ACC112 (cell line): ENCODE results near the gene CLASP1.
"Not testable (repeated sequence)": the region's sequence is repeated elsewhere in the genome, so short reads cannot be mapped to it uniquely, and the experiment has no call there.

ENCODE experiments used
- H2AFZ ChIP-seq: fragments of 200-600 bp; sonication (generic); one replicate; pipeline ENCODE4 v1.6.0; 2017; ENCODE audit warnings: antibody characterized with exemption, low read length; ENCODE audit not compliant: unreplicated experiment
- H3K27ac ChIP-seq: fragments of 200-600 bp; sonication (generic); 2 replicates; pipeline ENCODE4 v1.5.1; 2014; ENCODE audit warnings: low read depth, mild to moderate bottlenecking, antibody characterized with exemption, low read length, moderate library complexity
- H3K27me3 ChIP-seq: fragments of 200-600 bp; sonication (generic); 2 replicates; pipeline ENCODE4 v1.6.1; 2014; ENCODE audit warnings: mild to moderate bottlenecking, antibody characterized with exemption, low read length, moderate library complexity, mixed read lengths; ENCODE audit not compliant: insufficient read depth
- H3K36me3 ChIP-seq: fragments of 200-600 bp; sonication (generic); 2 replicates; pipeline ENCODE4 v1.6.1; 2016; ENCODE audit warnings: mild to moderate bottlenecking, antibody characterized with exemption, low read length, moderate library complexity, mixed read lengths; ENCODE audit not compliant: insufficient read depth
- H3K4me1 ChIP-seq: fragments of 200-600 bp; sonication (generic); one replicate; pipeline ENCODE4 v1.6.1; 2016; ENCODE audit warnings: low read length, mixed read lengths; ENCODE audit not compliant: insufficient read depth, unreplicated experiment, control insufficient read depth
- H3K4me3 ChIP-seq: fragments of 200-600 bp; sonication (generic); 2 replicates; pipeline ENCODE4 v1.5.1; 2014; ENCODE audit warnings: mild to moderate bottlenecking, low read depth, low read length
- H3K79me2 ChIP-seq: fragments of 200-600 bp; sonication (generic); one replicate; pipeline ENCODE4 v1.6.0; 2016; ENCODE audit warnings: low read length; ENCODE audit not compliant: control insufficient read depth, unreplicated experiment, insufficient read depth

The CLASP1 gene

DNA sequence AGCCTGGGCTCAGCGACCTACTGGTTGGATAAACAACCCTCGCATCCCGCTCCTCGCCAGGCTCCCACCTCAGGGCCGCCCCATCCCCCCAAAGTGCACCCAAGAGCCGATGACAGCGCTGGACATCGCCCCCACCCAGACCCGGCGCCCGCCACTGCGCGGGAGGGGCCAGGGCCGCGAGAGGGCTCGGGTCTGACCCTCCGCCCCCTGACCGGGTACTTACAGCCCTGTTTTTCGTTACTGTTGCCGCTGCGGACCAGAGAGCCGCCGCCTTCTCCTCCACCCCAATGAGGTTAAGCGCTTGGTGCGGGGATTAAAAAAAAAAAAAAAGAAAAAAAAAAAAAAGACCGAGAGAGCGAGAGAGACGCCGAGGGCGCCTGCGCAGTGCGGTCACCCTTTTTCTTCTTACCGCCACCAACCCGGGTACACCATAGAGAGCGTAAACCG is at the start of gene CLASP1:
Gene CLASP1, minus strand, starts transcription at position 314 of the 447 bp plus-strand sequence. CDS start 43,567 bp downstream, outside the sequence.
- H3K4me3 ChIP-seq: peak within 1 kb of the TSS; percentile 80
- H3K27ac ChIP-seq: peak within 1 kb of the TSS; percentile 90
- H3K36me3 ChIP-seq: no peaks in the 10 kb centered on the region
- H3K4me1 ChIP-seq: peaks cover 14% of the 10 kb centered on the region
- H2AFZ ChIP-seq: peak within 1 kb of the TSS; percentile 82
- no peaks in the 10 kb centered on the region for H3K27me3 ChIP-seq
- H3K79me2 ChIP-seq: peaks cover 72% of the 10 kb centered on the region

DNA sequence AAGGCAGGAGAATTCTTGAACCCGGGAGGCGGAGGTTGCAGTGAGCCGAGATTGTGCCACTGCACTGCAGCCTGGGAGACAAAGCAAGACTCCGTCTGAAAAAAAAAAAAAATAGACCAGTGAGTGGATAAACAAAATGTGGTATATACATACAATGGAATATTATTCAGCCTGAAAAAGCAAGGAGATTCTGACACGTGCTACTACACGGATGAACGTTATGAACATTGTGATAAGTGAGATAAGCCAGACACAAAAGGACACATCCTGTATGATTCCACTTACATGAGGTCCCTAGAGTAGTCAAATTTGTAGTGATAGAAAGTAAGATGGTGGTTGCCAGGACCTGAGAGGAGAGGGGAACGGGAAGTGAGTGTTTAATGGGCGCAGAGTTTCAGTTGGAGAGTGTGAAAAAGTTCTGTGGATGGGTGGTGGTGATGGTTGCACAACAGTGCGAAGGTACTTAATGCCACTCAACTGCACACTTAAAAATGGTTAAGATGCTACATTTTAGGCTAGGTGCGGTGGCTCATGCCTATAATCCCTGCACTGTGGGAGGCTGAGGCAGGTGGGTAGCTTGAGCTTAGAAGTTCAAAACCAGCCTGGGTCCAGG is 49.2 kb upstream of the CLASP1 start:
- Histone ChIP-seq H3K4me3 (no peak overlapping the region), H2AFZ (no peak overlapping the region), H3K27ac (no peak overlapping the region), H3K27me3 (no peaks in the 10 kb centered on the region), H3K79me2 (no peaks in the 10 kb centered on the region), H3K36me3 (no peaks in the 10 kb centered on the region), H3K4me1 (peaks cover 23% of the 10 kb centered on the region)

DNA sequence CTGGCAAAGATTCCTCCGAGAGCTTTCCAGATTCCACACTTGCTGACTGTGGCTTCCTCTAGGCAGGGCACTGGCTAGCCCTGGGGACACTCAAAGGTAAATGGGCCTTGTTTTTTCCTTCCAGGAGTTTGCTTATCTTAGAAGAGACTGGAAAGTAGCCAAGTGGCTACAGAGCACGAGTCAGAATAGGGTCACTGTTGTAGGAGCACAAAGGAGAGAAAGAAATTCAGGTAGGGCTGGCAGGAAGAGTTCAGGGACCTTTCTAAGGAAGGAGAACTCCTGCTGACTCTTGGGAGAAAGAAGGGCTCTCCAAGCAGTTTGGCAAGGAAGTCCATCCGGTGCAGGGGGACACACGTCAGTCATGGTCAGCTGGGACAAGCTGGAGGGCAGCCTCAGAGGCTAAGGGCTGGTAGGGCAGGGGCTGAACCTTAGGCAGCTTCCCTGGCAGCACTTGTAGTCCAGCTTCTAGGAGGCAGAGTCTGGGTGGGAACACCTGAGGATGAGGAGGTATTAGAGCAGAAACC is 47.9 kb upstream of the CLASP1 start:
- Histone ChIP-seq H3K36me3 (no peaks in the 10 kb centered on the region), H3K27ac (no peak overlapping the region), H3K4me3 (no peak overlapping the region), H3K27me3 (no peaks in the 10 kb centered on the region), H3K79me2 (no peaks in the 10 kb centered on the region), H2AFZ (no peak overlapping the region), H3K4me1 (peaks cover 23% of the 10 kb centered on the region)

DNA sequence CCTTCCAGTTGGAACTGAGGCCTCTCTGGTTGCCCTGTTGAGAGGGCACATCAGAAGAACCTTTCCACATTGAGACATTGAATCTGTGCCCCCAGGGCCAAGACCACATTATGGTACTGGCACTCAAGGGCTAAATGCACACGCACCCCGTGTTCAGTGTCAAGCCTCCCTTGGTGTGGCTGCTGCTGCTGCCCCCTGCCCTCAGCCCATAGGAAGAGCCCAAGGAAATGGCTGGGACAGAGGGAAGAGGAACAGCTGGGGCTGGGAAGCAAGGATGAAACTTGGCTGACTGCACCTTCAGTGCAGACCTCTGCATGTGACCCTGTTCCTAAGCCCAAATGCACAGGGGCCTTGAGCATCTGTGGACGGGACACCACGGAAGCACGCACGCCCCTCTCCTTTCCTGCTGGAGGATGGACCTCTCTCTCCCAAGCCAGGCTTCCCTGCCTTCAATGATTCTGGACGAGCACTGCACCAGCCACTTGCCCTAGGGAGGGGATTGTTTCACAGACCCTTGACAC is 47.2 kb upstream of the CLASP1 start:
- no peaks in the 10 kb centered on the region for H3K79me2 ChIP-seq
- H2AFZ ChIP-seq: no peak overlapping the region
- no peaks in the 10 kb centered on the region for H3K27me3 ChIP-seq
- no peak overlapping the region for H3K4me3 ChIP-seq
- H3K4me1 ChIP-seq: peaks cover 23% of the 10 kb centered on the region
- H3K36me3 ChIP-seq: no peaks in the 10 kb centered on the region
- H3K27ac ChIP-seq: no peak overlapping the region

DNA sequence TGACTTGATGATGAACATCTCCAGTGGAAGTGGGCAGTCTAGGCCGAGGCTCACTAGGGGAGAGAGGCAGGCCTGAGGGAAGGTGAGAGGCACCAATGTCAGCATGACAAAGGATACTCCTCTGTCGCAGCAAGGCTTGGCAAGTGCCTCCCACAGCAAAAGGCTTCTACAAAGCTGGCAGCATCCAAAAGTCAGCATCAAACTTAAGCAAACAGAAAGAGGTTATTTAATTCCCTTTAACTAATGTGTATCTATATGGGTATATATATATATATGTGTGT is 45.8 kb upstream of the CLASP1 start:
- H3K27ac ChIP-seq: no peak overlapping the region
- peaks cover 20% of the 10 kb centered on the region for H3K4me1 ChIP-seq
- H3K27me3 ChIP-seq: no peaks in the 10 kb centered on the region
- H3K36me3 ChIP-seq: no peaks in the 10 kb centered on the region
- no peaks in the 10 kb centered on the region for H3K79me2 ChIP-seq
- H3K4me3 ChIP-seq: no peak overlapping the region
- H2AFZ ChIP-seq: no peak overlapping the region

DNA sequence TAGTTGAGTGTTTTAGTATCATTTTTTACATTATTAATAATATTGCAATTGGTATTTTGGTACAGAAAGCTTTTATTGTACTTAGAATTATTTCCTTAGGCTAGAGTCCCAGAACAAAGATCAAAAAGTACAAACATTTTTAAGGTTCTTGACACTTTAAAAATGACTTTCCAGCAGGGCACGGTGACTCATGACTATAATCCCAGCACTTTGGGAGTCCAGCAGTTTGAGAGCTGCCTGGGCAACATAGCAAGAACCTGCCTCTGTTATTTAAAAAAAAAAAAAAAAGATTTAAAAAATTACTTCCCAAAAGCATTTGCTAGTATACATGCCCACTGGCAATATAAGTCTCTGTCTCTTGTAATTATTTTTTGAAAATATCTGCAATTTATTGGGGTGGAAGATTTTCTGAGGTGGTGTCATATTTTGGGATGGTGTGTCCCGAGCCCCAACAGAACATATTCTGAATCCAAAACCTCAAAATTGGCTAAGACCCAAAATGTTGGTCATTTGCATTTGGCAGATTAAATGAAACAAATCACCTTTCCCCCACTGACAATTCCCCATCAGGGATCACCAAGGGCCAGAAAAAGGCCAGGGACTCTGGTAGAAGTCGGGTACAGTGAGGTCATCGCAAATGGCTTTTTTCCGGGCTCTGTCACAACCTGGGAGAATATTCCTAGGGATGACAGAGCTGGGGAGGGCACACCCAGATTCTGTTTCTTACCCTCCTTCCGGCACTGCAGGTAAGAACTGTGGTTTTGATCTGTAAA is 45.3 kb upstream of the CLASP1 start:
- Histone ChIP-seq H3K4me3 (no peak overlapping the region), H2AFZ (no peak overlapping the region), H3K27ac (no peak overlapping the region), H3K27me3 (no peaks in the 10 kb centered on the region), H3K36me3 (no peaks in the 10 kb centered on the region), H3K79me2 (no peaks in the 10 kb centered on the region), H3K4me1 (peaks cover 15% of the 10 kb centered on the region)

DNA sequence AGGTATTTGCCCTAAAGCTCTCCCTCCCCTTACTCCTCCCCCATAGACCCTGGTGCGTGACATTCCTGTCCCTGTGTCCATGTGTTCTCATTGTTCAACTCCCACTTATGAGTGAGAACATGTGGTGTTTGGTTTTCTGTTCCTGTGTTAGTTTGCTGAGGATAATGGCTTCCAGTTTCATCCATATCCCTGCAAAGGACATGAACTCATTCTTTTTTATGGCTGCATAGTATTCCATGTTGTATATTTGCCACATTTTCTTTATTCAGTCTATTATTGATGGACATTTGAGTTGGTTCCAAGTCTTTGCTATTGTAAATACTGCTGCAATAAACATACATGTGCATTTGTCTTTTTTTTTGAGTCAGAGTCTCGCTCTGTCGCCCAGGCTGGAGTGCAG is 41.3 kb upstream of the CLASP1 start:
- H3K27me3 ChIP-seq, H3K4me1 ChIP-seq, H3K27ac ChIP-seq, H3K36me3 ChIP-seq, H3K79me2 ChIP-seq, H3K4me3 ChIP-seq, H2AFZ ChIP-seq: not testable (repeated sequence)

DNA sequence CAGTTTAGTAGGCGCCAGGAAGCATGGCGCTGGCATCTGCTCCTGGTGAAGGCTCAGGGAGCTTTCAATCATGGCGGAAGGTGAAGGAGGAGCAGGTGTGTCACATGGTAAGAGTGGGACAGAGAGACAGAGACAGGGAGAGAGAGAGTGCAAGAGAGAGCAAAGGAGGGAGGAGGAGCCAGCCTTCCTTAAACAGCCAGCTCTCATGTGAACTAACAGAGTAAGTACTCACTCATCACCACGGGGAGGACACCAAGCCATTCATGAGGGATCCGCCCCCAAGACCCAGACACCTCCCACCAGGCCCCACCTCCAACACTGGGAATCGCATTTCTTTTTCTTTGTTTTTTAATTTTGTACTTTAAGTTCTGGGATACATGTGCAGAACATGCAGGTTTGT is 40.8 kb upstream of the CLASP1 start:
- Histone ChIP-seq H3K4me3 (no peak overlapping the region), H3K27me3 (no peaks in the 10 kb centered on the region), H3K27ac (no peak overlapping the region), H3K79me2 (no peaks in the 10 kb centered on the region), H2AFZ (no peak overlapping the region), H3K36me3 (no peaks in the 10 kb centered on the region), H3K4me1 (peaks cover 6% of the 10 kb centered on the region)

DNA sequence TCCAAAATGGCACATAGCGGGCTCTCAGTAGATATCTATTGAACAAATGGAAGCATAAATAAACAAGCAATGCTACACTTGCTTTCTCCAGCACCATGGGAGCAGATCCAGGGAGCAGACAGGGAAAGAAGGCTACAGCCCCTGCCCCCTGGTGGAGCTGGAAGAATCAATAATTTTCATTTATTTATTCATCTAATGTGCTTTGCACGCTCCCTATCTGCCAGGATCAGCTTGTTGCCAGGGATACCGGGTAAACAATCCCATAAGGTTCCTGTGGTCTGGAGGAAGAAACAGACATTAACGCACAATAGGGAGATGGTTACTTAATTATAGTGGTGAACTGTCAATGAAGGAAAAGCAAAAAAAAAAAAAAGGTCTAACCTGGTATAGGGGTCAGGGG is 40.1 kb upstream of the CLASP1 start:
- Histone ChIP-seq H3K4me3 (no peak overlapping the region), H3K27ac (no peak overlapping the region), H3K79me2 (no peaks in the 10 kb centered on the region), H2AFZ (no peak overlapping the region), H3K36me3 (no peaks in the 10 kb centered on the region), H3K4me1 (no peaks in the 10 kb centered on the region), H3K27me3 (no peaks in the 10 kb centered on the region)

DNA sequence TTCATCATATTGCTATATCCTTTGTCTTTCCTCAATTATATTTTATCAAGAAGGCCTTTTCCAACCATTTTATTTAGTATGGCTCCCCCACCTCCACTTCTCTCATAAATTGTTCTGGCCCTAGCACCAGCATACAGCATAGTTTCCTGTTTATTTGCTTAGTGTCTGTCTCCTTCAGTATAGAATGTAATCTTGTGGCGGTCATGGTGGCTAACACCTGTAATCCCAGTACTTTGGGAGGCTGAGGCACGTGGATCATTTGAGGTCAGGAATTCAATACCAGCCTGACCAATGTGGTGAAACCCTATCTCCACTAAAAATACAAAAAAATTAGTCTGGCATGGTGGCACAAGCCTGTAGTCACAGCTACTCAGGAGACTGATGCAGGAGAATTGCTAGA is 39.6 kb upstream of the CLASP1 start:
- Histone ChIP-seq H3K36me3 (no peaks in the 10 kb centered on the region), H2AFZ (no peak overlapping the region), H3K4me1 (no peaks in the 10 kb centered on the region), H3K79me2 (no peaks in the 10 kb centered on the region), H3K27me3 (no peaks in the 10 kb centered on the region), H3K4me3 (no peak overlapping the region), H3K27ac (no peak overlapping the region)

DNA sequence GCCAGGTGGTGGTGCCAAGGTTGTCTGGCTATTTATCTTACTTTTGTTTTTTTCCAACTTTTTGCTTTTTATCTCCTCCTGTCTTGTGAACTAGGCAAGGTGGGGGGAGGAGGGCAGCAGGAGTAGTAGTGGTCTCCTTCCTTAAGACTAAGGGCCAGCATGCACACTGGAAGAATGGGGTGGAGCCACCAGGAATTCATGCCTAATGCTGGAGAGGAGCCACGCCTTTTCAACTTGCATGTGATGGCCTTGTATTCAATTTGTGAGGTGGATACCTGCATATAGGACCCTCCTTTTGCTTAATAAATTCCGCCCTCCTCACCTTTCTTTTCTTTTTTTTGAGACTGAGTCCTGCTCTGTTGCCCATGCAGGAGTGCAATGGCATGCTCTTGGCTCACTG is 37.6 kb upstream of the CLASP1 start:
- no peaks in the 10 kb centered on the region for H3K36me3 ChIP-seq
- H3K27me3 ChIP-seq: no peaks in the 10 kb centered on the region
- no peak overlapping the region for H2AFZ ChIP-seq
- no peak overlapping the region for H3K27ac ChIP-seq
- H3K4me3 ChIP-seq: no peak overlapping the region
- H3K4me1 ChIP-seq: no peaks in the 10 kb centered on the region
- no peaks in the 10 kb centered on the region for H3K79me2 ChIP-seq
